Adrenal gland (tissue), 12 donors: ENCODE results near the gene CFAP210. TPM values are rescaled to one million over a fixed set of nuclear protein-coding genes. Genes with fewer than 3 reads are reported as not detected.

Experiments
- DNase-seq, 7 donors: peaks; one replicate each; pipeline ENCODE4 v3.0.0-alpha.2; 2019 to 2020
- H3K27ac ChIP-seq, 5 donors: fragments of 200-600 bp; sonication (generic) in 4 of 5; 1 replicate in 3 of 5; 2 replicates in 2 of 5; pipeline versions ENCODE4 v1.5.1 to v1.8.0; 2016 to 2020; ENCODE audit warnings: mild to moderate bottlenecking in 1 of 5
- H3K27me3 ChIP-seq: fragments of 200-600 bp; 2 replicates; pipeline ENCODE4 v1.8.0; 2021
- H3K36me3 ChIP-seq, 2 donors: fragments of 200-600 bp; replicated peaks in 1 of 2; 1 replicate in 1 of 2; 2 replicates in 1 of 2; pipeline versions ENCODE4 v1.5.1 to v1.8.0; 2018 to 2022
- H3K4me1 ChIP-seq, 2 donors: fragments of 200-600 bp; replicated peaks in 1 of 2; 1 replicate in 1 of 2; 2 replicates in 1 of 2; pipeline versions ENCODE4 v1.5.1 to v1.8.0; 2018 to 2021
- H3K4me3 ChIP-seq, 4 donors: fragments of 200-600 bp; sonication (generic) in 3 of 4; one replicate each; pipeline ENCODE4 v1.5.1; 2016 to 2018
- H3K9me3 ChIP-seq, 3 donors: fragments of 200-600 bp; sonication (generic) in 1 of 3; replicated peaks in 1 of 3; 1 replicate in 2 of 3; 2 replicates in 1 of 3; pipeline versions ENCODE4 v1.5.1 to v1.8.0; 2016 to 2021
- CTCF ChIP-seq, 6 experiments: fragments of 450-650 bp in 4 of 6; fragments of 200-600 bp in 2 of 6; sonication (generic) in 1 of 6; IDR thresholded peaks; 1 replicate in 5 of 6; 2 replicates in 1 of 6; pipeline versions ENCODE4 v1.5.1 to v1.8.0; 2016 to 2021; ENCODE audit warnings: antibody characterized with exemption in 6 of 6, mild to moderate bottlenecking in 2 of 6, moderate library complexity in 1 of 6
- POLR2A ChIP-seq, 2 donors: fragments of 450-650 bp; IDR thresholded peaks; one replicate each; pipeline ENCODE4 v1.6.1; 2017; ENCODE audit warnings: antibody characterized with exemption in 2 of 2, mild to moderate bottlenecking in 2 of 2, moderate library complexity in 1 of 2
- WGBS, 4 donors: extraction: QIAGEN DNeasy Blood & Tissue Kit in 2 of 4; methylation state at CpG; one replicate each; pipeline versions ENCODE4 v1.1.5 to v1.1.7; 2013 to 2017; 5-methylcytosine and 5-hydroxymethylcytosine counted together
- intact Hi-C, 2 donors: fragments of 100-400 bp; cut with DNase I; formaldehyde crosslinking; loops; one replicate each; pipeline versions ENCODE4 v1.14.1 to v1.15.0; 2022 to 2023
- polyA plus RNA-seq, 3 donors: library from polyadenylated mRNA; stranded (reverse); fragments of 200-250 nt in 2 of 3; fragments of 350-450 nt in 1 of 3; fragmentation: Illumina TruSeq in 1 of 3; extraction: RNeasy Lipid Tissue Mini Kit (QIAGEN cat#74804) in 1 of 3; gene quantifications; one replicate each; pipeline ENCODE4 v1.2.3, GENCODE V29; 2013 to 2014
- total RNA-seq, 9 donors: library from RNA; depleted of rRNA in 4 of 9; stranded (reverse); fragments of >200 nt in 4 of 9; fragments of 120-200 nt in 1 of 9; fragmentation: NEBNext Ultra II Directional in 1 of 9; extraction: Animal tissue kit (Norgen Biotek cat#: 25700) in 1 of 9; gene quantifications; one replicate each; pipeline versions ENCODE4 v1.1.0 to v1.2.4, GENCODE V29; 2013 to 2023
- donor health status: healthy with polysubstance abuse.
- donor health status: Bipolar disorder and iron deficiency.
- donor health status: DM: yes; HTN: yes; CAD: no.
- donor health status: DM: no; HTN: no; CAD: no.
- donor health status: DM: no; HTN: no; CAD: no.
- donor health status: DM: yes; HTN: yes; CAD: no.

Gene CFAP210
- total and polyA plus RNA-seq, 12 donors, result 0.07 to 0.39 (median 0.32) TPM; not detected in 9

- intact Hi-C loops, result no loop called here
- Histone ChIP-seq H3K27me3 (no peaks in the 10 kb centered on the region), H3K27ac (no peak overlapping the region), H3K36me3 (no peaks in the 10 kb centered on the region), H3K4me1 (peaks cover 0 to 9% of the 10 kb centered on the region in 2 donors), H3K9me3 (no peaks in the 10 kb centered on the region), H3K4me3 (no peak overlapping the region)
- 58 to 75% (median 63%) methylated on average over 5 of the region's 5 CpGs for WGBS, 4 donors
- no peak for TF ChIP-seq POLR2A (IDR thresholded peaks at IDR 0.05)
- no peak for TF ChIP-seq CTCF (IDR thresholded peaks at IDR 0.05)
- DNase-seq, result no peak
Measured at GRCh38 chr2:169732075-169732474, 37.9 kb upstream of the CFAP210 start.

- Histone ChIP-seq H3K9me3 (no peaks in the 10 kb centered on the region), H3K4me3 (no peak overlapping the region), H3K27ac (no peak overlapping the region), H3K4me1 (peaks cover 0 to 3% of the 10 kb centered on the region in 2 donors), H3K27me3 (no peaks in the 10 kb centered on the region), H3K36me3 (no peaks in the 10 kb centered on the region)
- intact Hi-C loops, result no loop called here
- TF ChIP-seq POLR2A (IDR thresholded peaks at IDR 0.05), result no peak
- no peak for TF ChIP-seq CTCF (IDR thresholded peaks at IDR 0.05)
- WGBS, 4 donors, result 88 to 100% (median 95%) methylated on average over 1 of the region's 1 CpG
- DNase-seq, result no peak
Measured at GRCh38 chr2:169729274-169729605, 35.0 kb upstream of the CFAP210 start.

GRCh38 chr2:169727065-169727464, 32.9 kb upstream of the CFAP210 start:
- intact Hi-C loops, result no loop called here
- no peak for DNase-seq
- no peaks in the 10 kb centered on the region for H3K27me3 ChIP-seq
- H3K9me3 ChIP-seq, result no peaks in the 10 kb centered on the region
- H3K4me3 ChIP-seq, result no peak overlapping the region
- no peaks in the 10 kb centered on the region for H3K36me3 ChIP-seq
- H3K27ac ChIP-seq, result no peak overlapping the region
- WGBS, 4 donors, result 82 to 94% (median 86%) methylated on average over 5 of the region's 5 CpGs
- no peaks in the 10 kb centered on the region for H3K4me1 ChIP-seq
- TF ChIP-seq CTCF (IDR thresholded peaks at IDR 0.05), result no peak
- no peak for TF ChIP-seq POLR2A (IDR thresholded peaks at IDR 0.05)

GRCh38 chr2:169721016-169721415, 26.8 kb upstream of the CFAP210 start:
- intact Hi-C loops, result no loop called here

More at GRCh38 chr2:169721016-169721415, 26.8 kb upstream of the CFAP210 start:
- 59 to 92% (median 67%) methylated on average over 3 of the region's 3 CpGs for WGBS, 4 donors
- H3K36me3 ChIP-seq, result no peaks in the 10 kb centered on the region
- DNase-seq, result no peak
- no peaks in the 10 kb centered on the region for H3K27me3 ChIP-seq
- no peaks in the 10 kb centered on the region for H3K9me3 ChIP-seq
- no peak for TF ChIP-seq POLR2A (IDR thresholded peaks at IDR 0.05)
- no peak for TF ChIP-seq CTCF (IDR thresholded peaks at IDR 0.05)
- peaks cover under 1 to 5% of the 10 kb centered on the region in 2 donors for H3K4me1 ChIP-seq
- H3K4me3 ChIP-seq, result no peak overlapping the region
- no peak overlapping the region for H3K27ac ChIP-seq
